DOHH2 (cell line): ENCODE data around the gene CASR.

ENCODE experiments used
- CTCF ChIP-seq: fragments of 200-600 bp; sonication (generic); IDR thresholded peaks from one replicate; pipeline ENCODE4 v1.5.1; 2014; ENCODE audit warnings: antibody characterized with exemption, mild to moderate bottlenecking, low read depth, low read length; ENCODE audit not compliant: poor library complexity, severe bottlenecking
- EZH2phosphoT487 ChIP-seq: fragments of 200-600 bp; sonication (generic); IDR thresholded peaks from 2 replicates; pipeline ENCODE4 v1.6.1; 2017; ENCODE audit warnings: borderline replicate concordance, mild to moderate bottlenecking, antibody characterized with exemption, low read length, moderate library complexity, mixed read lengths

- TF ChIP-seq CTCF (no peak), EZH2phosphoT487 (no peak)
Measured at GRCh38 chr3:122271246-122271898, 87.9 kb downstream of the CASR start.
